SK-N-SH (cell line): ENCODE results near the gene ABHD2. TPM values are rescaled to one million over a fixed set of nuclear protein-coding genes. Genes with fewer than 3 reads are reported as not detected.

ENCODE experiments used
- CTCF ChIA-PET: fragments of 300-600, 350-600 bp; formaldehyde crosslinking; extraction: SDS; loops from one replicate; lab custom pipeline; 2021; lab: Yijun Ruan, JAX
- POLR2A ChIA-PET: fragments of 350-600 bp; sonication (Branson Sonifier 250); formaldehyde crosslinking; extraction: SDS; loops from one replicate; lab custom pipeline; 2020; ENCODE audit warnings: antibody characterized with exemption, inconsistent platforms; lab: Yijun Ruan, JAX
- DNase-seq: peaks from one replicate; pipeline ENCODE4 v3.0.0; 2012
- H2AFZ ChIP-seq: fragments of 200-600 bp; sonication (generic); 2 replicates; pipeline ENCODE4 v1.8.1; 2016; ENCODE audit warnings: antibody characterized with exemption, mild to moderate bottlenecking, low read depth
- H3F3A ChIP-seq: fragments of 200-600 bp; sonication (generic); replicated peaks from 2 replicates; pipeline ENCODE3; 2016; ENCODE audit warnings: antibody characterized with exemption, mild to moderate bottlenecking; ENCODE audit not compliant: insufficient read depth
- H3K27ac ChIP-seq, 2 experiments: fragments of 200-500 bp in 1 of 2; fragments of 200-600 bp in 1 of 2; sonication (Bioruptor generic) in 1 of 2; sonication (generic), shearing (Covaris generic) in 1 of 2; 2 replicates each; pipeline versions ENCODE4 v1.5.1 to v1.6.1; 2014 to 2016; ENCODE audit warnings: low read depth in 2 of 2, inconsistent platforms in 1 of 2, low read length in 1 of 2, mild to moderate bottlenecking in 1 of 2, mixed read lengths in 1 of 2
- H3K27me3 ChIP-seq: fragments of 200-600 bp; sonication (generic), shearing (Covaris generic); 2 replicates; pipeline ENCODE4 v1.6.1; 2016; ENCODE audit warnings: mixed run types; ENCODE audit not compliant: insufficient read depth
- H3K36me3 ChIP-seq, 2 experiments: fragments of 200-500 bp in 1 of 2; fragments of 200-600 bp in 1 of 2; sonication (Bioruptor generic) in 1 of 2; sonication (generic) in 1 of 2; replicated peaks in 1 of 2; 2 replicates each; pipeline versions ENCODE3 to v1.5.1; 2014 to 2016; ENCODE audit warnings: low read length in 1 of 2, mild to moderate bottlenecking in 1 of 2; ENCODE audit not compliant: insufficient read depth in 2 of 2, control insufficient read depth in 1 of 2
- H3K4me1 ChIP-seq, 2 experiments: fragments of 200-500 bp in 1 of 2; fragments of 200-600 bp in 1 of 2; sonication (Bioruptor generic) in 1 of 2; sonication (generic), shearing (Covaris generic) in 1 of 2; 2 replicates each; pipeline versions ENCODE4 v1.5.1 to v1.6.1; 2014 to 2016; ENCODE audit warnings: low read depth in 1 of 2, low read length in 1 of 2, mixed run types in 1 of 2; ENCODE audit not compliant: insufficient read depth in 2 of 2, control insufficient read depth in 1 of 2
- H3K4me2 ChIP-seq: fragments of 200-600 bp; sonication (generic), shearing (Covaris generic); 2 replicates; pipeline ENCODE4 v1.6.1; 2017; ENCODE audit warnings: mixed run types
- H3K4me3 ChIP-seq, 2 experiments: fragments of 200-500 bp in 1 of 2; fragments of 200-600 bp in 1 of 2; sonication (Bioruptor generic) in 1 of 2; sonication (generic), shearing (Covaris generic) in 1 of 2; 2 replicates each; pipeline versions ENCODE4 v1.5.1 to v1.8.1; 2014 to 2016; ENCODE audit warnings: low read depth in 2 of 2, inconsistent platforms in 1 of 2, low read length in 1 of 2, mild to moderate bottlenecking in 1 of 2, mixed read lengths in 1 of 2, moderate library complexity in 1 of 2
- H3K79me2 ChIP-seq: fragments of 200-600 bp; sonication (generic); 2 replicates; pipeline ENCODE4 v1.8.1; 2017; ENCODE audit warnings: mild to moderate bottlenecking; ENCODE audit not compliant: insufficient read depth
- H3K9ac ChIP-seq: fragments of 200-600 bp; sonication (generic); 2 replicates; pipeline ENCODE4 v1.6.1; 2017; ENCODE audit warnings: mixed run types
- H3K9me2 ChIP-seq: fragments of 200-600 bp; sonication (generic); 2 replicates; pipeline ENCODE4 v1.6.1; 2017; ENCODE audit warnings: mixed run types
- H3K9me3 ChIP-seq: fragments of 200-600 bp; sonication (generic); 2 replicates; pipeline ENCODE4 v1.6.1; 2017; ENCODE audit warnings: mixed run types, mild to moderate bottlenecking, moderate library complexity
- H4K20me1 ChIP-seq: fragments of 200-600 bp; sonication (generic); 2 replicates; pipeline ENCODE4 v1.6.1; 2017; ENCODE audit warnings: mild to moderate bottlenecking, mixed run types; ENCODE audit not compliant: insufficient read depth
- CHD2 ChIP-seq: fragments of 150-350 bp; IDR thresholded peaks from 2 replicates; pipeline ENCODE4 v1.6.1; 2018; ENCODE audit warnings: low read length; ENCODE audit not compliant: partially characterized antibody
- ELF1 ChIP-seq: IDR thresholded peaks from 2 replicates; pipeline ENCODE4 v1.4.0; 2012
- EP300 ChIP-seq, 2 experiments: IDR thresholded peaks; 2 replicates each; pipeline versions ENCODE4 v1.4.0 to v1.6.1; 2012; ENCODE audit warnings: borderline replicate concordance in 1 of 2, low read depth in 1 of 2, low read length in 1 of 2
- EZH2phosphoT487 ChIP-seq: fragments of 200-600 bp; sonication (generic); IDR thresholded peaks from 2 replicates; pipeline ENCODE4 v1.6.1; 2017; ENCODE audit warnings: low read depth, mixed run types, mild to moderate bottlenecking, antibody characterized with exemption, moderate library complexity, borderline replicate concordance
- FOSL2 ChIP-seq: IDR thresholded peaks from 2 replicates; pipeline ENCODE4 v1.4.0; 2012; ENCODE audit warnings: low read depth, mild to moderate bottlenecking, moderate library complexity, borderline replicate concordance
- FOXJ3 ChIP-seq: sonication (generic); formaldehyde crosslinking; IDR thresholded peaks from 2 replicates; pipeline ENCODE4 v1.5.1; 2020; ENCODE audit warnings: mild to moderate bottlenecking, missing genetic modification reagents
- FOXM1 ChIP-seq: IDR thresholded peaks from 2 replicates; pipeline ENCODE4 v1.4.0; 2012; ENCODE audit warnings: low read depth, mild to moderate bottlenecking
- MEF2A ChIP-seq: IDR thresholded peaks from 2 replicates; pipeline ENCODE4 v1.4.0; 2012; ENCODE audit warnings: low read depth, borderline replicate concordance
- MXI1 ChIP-seq: IDR thresholded peaks from 2 replicates; pipeline ENCODE4 v1.6.1; 2012; ENCODE audit warnings: mild to moderate bottlenecking, low read depth, low read length, improper control_type of control experiment
- RAD21 ChIP-seq: IDR thresholded peaks from 2 replicates; pipeline ENCODE4 v1.6.1; 2012; ENCODE audit warnings: mild to moderate bottlenecking, low read length
- RCOR1 ChIP-seq: fragments of 150-350 bp; IDR thresholded peaks from 2 replicates; pipeline ENCODE4 v1.6.1; 2017; ENCODE audit warnings: antibody characterized with exemption, low read length
- RXRA ChIP-seq: IDR thresholded peaks from 2 replicates; pipeline ENCODE4 v1.4.0; 2012; ENCODE audit warnings: low read depth, mild to moderate bottlenecking, borderline replicate concordance
- SIN3A ChIP-seq: IDR thresholded peaks from 2 replicates; pipeline ENCODE4 v1.6.1; 2012; ENCODE audit warnings: low read depth, mild to moderate bottlenecking, low read length, moderate library complexity, borderline replicate concordance
- SMC3 ChIP-seq: IDR thresholded peaks from 2 replicates; pipeline ENCODE4 v1.6.1; 2012; ENCODE audit warnings: low read depth, low read length, improper control_type of control experiment
- TCF12 ChIP-seq: IDR thresholded peaks from 2 replicates; pipeline ENCODE4 v1.4.0; 2012
- TEAD4 ChIP-seq: IDR thresholded peaks from 2 replicates; pipeline ENCODE4 v1.4.0; 2012; ENCODE audit warnings: mild to moderate bottlenecking, borderline replicate concordance; ENCODE audit not compliant: insufficient read depth
- USF1 ChIP-seq: IDR thresholded peaks from 2 replicates; pipeline ENCODE4 v1.4.0; 2012; ENCODE audit warnings: low read depth, borderline replicate concordance
- ZBTB33 ChIP-seq: IDR thresholded peaks from 2 replicates; pipeline ENCODE4 v1.4.0; 2012; ENCODE audit warnings: low read depth, borderline replicate concordance
- WGBS: methylation state at CpG from one replicate; pipeline ENCODE4 v1.1.6; 2017; ENCODE audit warnings: low lambda C conversion rate; 5-methylcytosine and 5-hydroxymethylcytosine counted together
- polyA plus RNA-seq, 3 experiments: library from polyadenylated mRNA; depleted of rRNA; stranded (reverse); fragments of >200 nt; gene quantifications; 2 replicates each; pipeline ENCODE4 v1.2.3, GENCODE V29; 2012

The ABHD2 gene
- polyA plus RNA-seq, 1 of the 3 experiments (the other 2 are of a cell fraction), result 19.2 TPM

GRCh38 chr15:89244574-89244903, 156.3 kb downstream of the ABHD2 start:
- peak overlapping the region; percentile 93 for H3K4me2 ChIP-seq
- H3K9ac ChIP-seq, result peak overlapping the region; percentile 84
- peak overlapping the region; percentile 43 to 72; a peak in 3 of 4 replicates for H3K27ac ChIP-seq
- H3K9me3 ChIP-seq, result 0 out of 2 replicates have a peak, but pooled peaks cover 1% of the 10 kb centered on the region
- ChIA-PET CTCF (interaction anchor here (0.6 to 3.9 kb wide), 10 partner anchors 27 to 1422 kb away, joined by 3 to 41 read pairs (median 3); no protein-coding TSS in a partner anchor), POLR2A (interaction anchor here (1.0 to 1.9 kb wide), 2 partner anchors 37 to 90 kb away, joined by 4 to 5 read pairs; partner anchors contain the start of gene POLG)
- no peak for TF ChIP-seq USF1
- no peak for TF ChIP-seq FOSL2
- no peak for TF ChIP-seq SMC3
- no peak for TF ChIP-seq ZBTB33
- TF ChIP-seq CHD2, result no peak
- TF ChIP-seq TCF12, result no peak
- no peak for TF ChIP-seq FOXM1
- TF ChIP-seq RCOR1, result no peak
- no peak for TF ChIP-seq MEF2A
- TF ChIP-seq ELF1, result no peak
- TF ChIP-seq MXI1, result no peak
- TF ChIP-seq FOXJ3 (CRISPR knock-in tag), result no peak
- TF ChIP-seq TEAD4, result no peak
- TF ChIP-seq EZH2phosphoT487, result no peak
- no peak for TF ChIP-seq RAD21
- TF ChIP-seq RXRA, result no peak
- TF ChIP-seq EP300 (IDR thresholded peaks at IDR 0.05; ENCODE audit: borderline replicate concordance in 1 of 2, low read depth in 1 of 2, low read length in 1 of 2), result no peak
- TF ChIP-seq SIN3A, result no peak
- H3K27me3 ChIP-seq, result no peaks in the 10 kb centered on the region
- no peak for DNase-seq
- peak overlapping the region; percentile 68 to 89 for H3K4me3 ChIP-seq
- H2AFZ ChIP-seq, result peak overlapping the region; percentile 95
- H3F3A ChIP-seq, result peaks cover 7% of the 10 kb centered on the region
- peaks cover 33% of the 10 kb centered on the region for H3K79me2 ChIP-seq
- peaks cover 4 to 10% of the 10 kb centered on the region in 2 experiments; a peak in 3 of 4 replicates for H3K4me1 ChIP-seq
- H3K36me3 ChIP-seq, result peaks cover 13 to 21% of the 10 kb centered on the region in 2 experiments
- H3K9me2 ChIP-seq, result no peaks in the 10 kb centered on the region
- 2% methylated on average over 6 of the region's 6 CpGs for WGBS
- H4K20me1 ChIP-seq, result no peaks in the 10 kb centered on the region
